ENCODE data around the gene ATP1B3.

ATP1B3 gene

DNA sequence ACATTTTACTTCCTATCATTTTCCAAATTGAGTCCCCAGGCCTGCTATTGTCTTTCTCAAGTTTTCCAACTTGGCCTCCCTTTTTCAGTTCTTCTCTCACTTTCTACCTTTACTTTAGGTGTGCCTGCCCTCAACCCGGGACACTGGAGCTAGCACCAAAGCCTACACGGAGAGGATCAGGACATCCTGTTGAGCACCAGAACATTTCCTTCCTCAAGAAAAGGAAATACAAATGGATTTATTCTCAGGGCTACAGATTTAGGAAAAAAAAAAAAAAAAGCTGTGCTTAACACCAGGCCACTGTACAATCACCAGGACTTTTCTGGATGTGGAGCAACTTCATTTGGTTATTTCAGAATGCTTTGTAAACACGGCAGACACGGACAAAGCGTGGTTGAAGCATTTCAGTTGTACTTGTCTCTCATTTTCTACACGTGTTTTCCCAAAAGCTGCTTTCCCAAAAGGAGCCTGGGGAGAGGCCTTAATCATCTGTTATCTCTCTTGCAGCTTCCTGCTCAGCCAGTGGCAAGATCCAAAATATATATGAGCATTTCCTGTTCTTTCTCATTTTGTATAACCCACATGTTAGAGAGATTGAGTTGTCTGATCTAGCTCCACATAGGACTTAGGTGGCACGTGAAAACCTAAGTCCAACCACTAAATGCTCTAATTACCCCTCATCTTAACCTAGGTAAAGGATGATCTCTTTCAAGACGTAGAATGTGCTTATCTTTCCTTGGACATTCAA lies 15.5 kb upstream of the ATP1B3 start:
- CTCF ChIA-PET: interaction anchor here (0.6 kb wide), 2 partner anchors 49 to 549 kb away, joined by 3 read pairs; no protein-coding TSS in a partner anchor
- H3K4me1 ChIP-seq (ENCODE audit: control insufficient read depth, insufficient read depth, low read length): no peaks in the 10 kb centered on the region

DNA sequence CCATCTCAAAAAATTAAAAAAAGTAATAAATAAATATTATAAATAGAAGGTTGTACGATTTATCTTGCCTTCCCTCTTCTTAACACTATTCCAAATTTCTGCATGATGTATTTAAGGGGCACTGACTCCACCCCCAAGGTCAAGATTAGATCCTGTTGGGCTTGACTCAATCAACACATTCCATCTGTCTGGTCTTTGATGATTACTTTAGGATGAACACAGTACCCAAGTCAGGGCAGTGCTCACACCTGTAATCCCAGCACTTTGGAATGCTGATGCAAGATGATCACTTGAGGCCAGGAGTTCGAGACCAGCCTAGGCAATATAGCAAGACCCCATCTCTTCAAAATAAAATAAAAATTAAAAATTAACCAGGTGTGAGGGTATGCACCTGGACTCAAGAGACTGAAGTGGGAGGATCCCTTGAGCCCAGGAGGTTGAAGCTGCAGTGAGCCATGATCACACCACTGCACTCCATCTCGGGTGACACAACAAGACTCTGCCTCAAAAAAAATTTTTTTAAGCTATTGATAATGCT lies 14.1 kb upstream of the ATP1B3 start:
- Histone ChIP-seq H3K27ac (ENCODE audit: extremely low read depth, low read depth, low read length) (no peak overlapping the region), H3K36me3 (ENCODE audit: control insufficient read depth in 2 of 2, insufficient read depth in 1 of 2, low read length in 2 of 2) (no peaks in the 10 kb centered on the region), H3K4me1 (ENCODE audit: control insufficient read depth, insufficient read depth, low read length) (no peaks in the 10 kb centered on the region), H3K4me3 (ENCODE audit: low read depth, low read length) (no peak overlapping the region), H3K9me3 (ENCODE audit: control insufficient read depth, insufficient read depth, low read depth, low read length) (no peaks in the 10 kb centered on the region)
- POLR2A ChIA-PET: no interaction called here
- no peak for TF ChIP-seq HOXD13 (CRISPR knock-in tag; IDR thresholded peaks at IDR 0.05; ENCODE audit: borderline replicate concordance)
- no peak for TF ChIP-seq ZNF23 (tag by site-specific recombination; IDR thresholded peaks at IDR 0.05; ENCODE audit: borderline replicate concordance)
- no peak for TF ChIP-seq GLI2 (tag by site-specific recombination; IDR thresholded peaks at IDR 0.05; ENCODE audit: borderline replicate concordance, low read depth)
- TF ChIP-seq ZBTB8A (tag by site-specific recombination; IDR thresholded peaks at IDR 0.05): no peak
- TF ChIP-seq ZBTB1 (tag by site-specific recombination; IDR thresholded peaks at IDR 0.05): no peak
- no peak for TF ChIP-seq ZNF311 (tag by site-specific recombination; IDR thresholded peaks at IDR 0.05; ENCODE audit: borderline replicate concordance)
- TF ChIP-seq ZNF792 (tag by site-specific recombination; IDR thresholded peaks at IDR 0.05): no peak
- TF ChIP-seq ZNF184 (tag by site-specific recombination; IDR thresholded peaks at IDR 0.05): no peak
- TF ChIP-seq ZNF658 (tag by site-specific recombination; IDR thresholded peaks at IDR 0.05): no peak
- TF ChIP-seq ZNF701 (tag by site-specific recombination; IDR thresholded peaks at IDR 0.05): no peak
- CTCF ChIA-PET: interaction anchor here (1.2 kb wide), 1 partner anchor 13 kb away, joined by 6 read pairs; no protein-coding TSS in a partner anchor

More for the DNA sequence above, 15.5 kb upstream of the ATP1B3 start:
- Histone ChIP-seq H3K9me3 (ENCODE audit: control insufficient read depth, insufficient read depth, low read depth, low read length) (no peaks in the 10 kb centered on the region), H3K4me3 (ENCODE audit: low read depth, low read length) (no peak overlapping the region), H3K27ac (ENCODE audit: extremely low read depth, low read depth, low read length) (no peak overlapping the region), H3K36me3 (ENCODE audit: control insufficient read depth in 2 of 2, insufficient read depth in 1 of 2, low read length in 2 of 2) (no peaks in the 10 kb centered on the region)
- TF ChIP-seq ZNF529 (tag by site-specific recombination; IDR thresholded peaks at IDR 0.05; ENCODE audit: insufficient replicate concordance): no peak
- no peak for TF ChIP-seq ZNF76 (tag by site-specific recombination; IDR thresholded peaks at IDR 0.05; ENCODE audit: borderline replicate concordance, low read depth)
- TF ChIP-seq, protein P1, sequence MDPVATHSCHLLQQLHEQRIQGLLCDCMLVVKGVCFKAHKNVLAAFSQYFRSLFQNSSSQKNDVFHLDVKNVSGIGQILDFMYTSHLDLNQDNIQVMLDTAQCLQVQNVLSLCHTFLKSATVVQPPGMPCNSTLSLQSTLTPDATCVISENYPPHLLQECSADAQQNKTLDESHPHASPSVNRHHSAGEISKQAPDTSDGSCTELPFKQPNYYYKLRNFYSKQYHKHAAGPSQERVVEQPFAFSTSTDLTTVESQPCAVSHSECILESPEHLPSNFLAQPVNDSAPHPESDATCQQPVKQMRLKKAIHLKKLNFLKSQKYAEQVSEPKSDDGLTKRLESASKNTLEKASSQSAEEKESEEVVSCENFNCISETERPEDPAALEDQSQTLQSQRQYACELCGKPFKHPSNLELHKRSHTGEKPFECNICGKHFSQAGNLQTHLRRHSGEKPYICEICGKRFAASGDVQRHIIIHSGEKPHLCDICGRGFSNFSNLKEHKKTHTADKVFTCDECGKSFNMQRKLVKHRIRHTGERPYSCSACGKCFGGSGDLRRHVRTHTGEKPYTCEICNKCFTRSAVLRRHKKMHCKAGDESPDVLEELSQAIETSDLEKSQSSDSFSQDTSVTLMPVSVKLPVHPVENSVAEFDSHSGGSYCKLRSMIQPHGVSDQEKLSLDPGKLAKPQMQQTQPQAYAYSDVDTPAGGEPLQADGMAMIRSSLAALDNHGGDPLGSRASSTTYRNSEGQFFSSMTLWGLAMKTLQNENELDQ (tag by site-specific recombination; IDR thresholded peaks at IDR 0.05; ENCODE audit: low read depth): no peak
- TF ChIP-seq ZNF274 (IDR thresholded peaks at IDR 0.05; ENCODE audit: low read length): no peak
- TF ChIP-seq ZNF274 (tag by site-specific recombination; IDR thresholded peaks at IDR 0.05; ENCODE audit: borderline replicate concordance): no peak
- TF ChIP-seq, protein P2, sequence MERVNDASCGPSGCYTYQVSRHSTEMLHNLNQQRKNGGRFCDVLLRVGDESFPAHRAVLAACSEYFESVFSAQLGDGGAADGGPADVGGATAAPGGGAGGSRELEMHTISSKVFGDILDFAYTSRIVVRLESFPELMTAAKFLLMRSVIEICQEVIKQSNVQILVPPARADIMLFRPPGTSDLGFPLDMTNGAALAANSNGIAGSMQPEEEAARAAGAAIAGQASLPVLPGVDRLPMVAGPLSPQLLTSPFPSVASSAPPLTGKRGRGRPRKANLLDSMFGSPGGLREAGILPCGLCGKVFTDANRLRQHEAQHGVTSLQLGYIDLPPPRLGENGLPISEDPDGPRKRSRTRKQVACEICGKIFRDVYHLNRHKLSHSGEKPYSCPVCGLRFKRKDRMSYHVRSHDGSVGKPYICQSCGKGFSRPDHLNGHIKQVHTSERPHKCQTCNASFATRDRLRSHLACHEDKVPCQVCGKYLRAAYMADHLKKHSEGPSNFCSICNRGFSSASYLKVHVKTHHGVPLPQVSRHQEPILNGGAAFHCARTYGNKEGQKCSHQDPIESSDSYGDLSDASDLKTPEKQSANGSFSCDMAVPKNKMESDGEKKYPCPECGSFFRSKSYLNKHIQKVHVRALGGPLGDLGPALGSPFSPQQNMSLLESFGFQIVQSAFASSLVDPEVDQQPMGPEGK (tag by site-specific recombination; IDR thresholded peaks at IDR 0.05): no peak
- TF ChIP-seq RBAK (tag by site-specific recombination; IDR thresholded peaks at IDR 0.05): no peak
- POLR2A ChIA-PET: interaction anchor here (0.9 kb wide), 1 partner anchor 17 kb away, joined by 8 read pairs; no protein-coding TSS in a partner anchor
